Chondrocyte (in vitro differentiated cells): ENCODE results near the gene KATNBL1. TPM values are rescaled to one million over a fixed set of nuclear protein-coding genes. Genes with fewer than 3 reads are reported as not detected.

Experiments used
- DNase-seq: peaks from one replicate; pipeline ENCODE4 v3.0.0; 2021; ENCODE audit warnings: mixed read lengths, low spot score
- H3K27ac Mint-ChIP-seq: one replicate; pipeline ENCODE4 v1.8.0; 2021; ENCODE audit warnings: mild to moderate bottlenecking, moderate library complexity, mixed read lengths; ENCODE audit not compliant: unreplicated experiment
- H3K27me3 Mint-ChIP-seq: 2 replicates; pipeline ENCODE4 v1.8.0; 2021; ENCODE audit warnings: low read depth, mixed read lengths
- H3K36me3 Mint-ChIP-seq: 2 replicates; pipeline ENCODE4 v1.8.0; 2021; ENCODE audit warnings: low read depth, mixed read lengths
- H3K4me1 Mint-ChIP-seq: 2 replicates; pipeline ENCODE4 v1.8.0; 2021; ENCODE audit warnings: low read depth, mild to moderate bottlenecking, mixed read lengths
- H3K4me3 Mint-ChIP-seq: one replicate; pipeline ENCODE4 v1.8.0; 2021; ENCODE audit warnings: mild to moderate bottlenecking, moderate library complexity, mixed read lengths; ENCODE audit not compliant: unreplicated experiment
- H3K9me3 Mint-ChIP-seq: 2 replicates; pipeline ENCODE4 v1.8.0; 2021; ENCODE audit warnings: low read depth, mixed read lengths
- total RNA-seq: library from RNA; stranded (reverse); gene quantifications from 3 replicates; pipeline ENCODE4 v1.2.1, GENCODE V29; 2021
- TF ChIP-seq, protein P1 (sequence below): fragments of 200-600 bp; sonication (generic); IDR thresholded peaks from 2 replicates; pipeline ENCODE4 v1.5.0; 2021; ENCODE audit warnings: antibody characterized with exemption, mild to moderate bottlenecking, moderate library complexity

The KATNBL1 gene
- total RNA-seq, 1 donor from 2014 or later = 42.0 TPM

DNA sequence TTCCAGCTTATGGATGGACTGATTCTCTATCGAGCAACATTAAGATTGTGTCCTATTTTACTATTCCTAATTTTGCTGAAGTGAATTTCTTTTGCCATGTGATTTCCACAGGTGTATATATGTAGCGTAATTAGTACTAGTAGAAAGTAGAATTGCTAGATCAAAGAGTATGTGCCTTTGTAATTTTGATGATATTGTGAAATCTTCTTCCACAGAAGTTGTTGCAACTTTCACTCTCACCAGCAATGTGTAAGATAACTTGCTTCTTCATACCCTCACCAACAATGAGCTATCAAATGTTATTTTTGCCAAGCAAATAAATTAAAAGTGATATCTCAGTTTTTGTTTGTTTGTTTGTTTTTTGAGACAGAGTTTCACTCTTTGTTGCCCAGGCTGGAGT, 102.6 kb downstream of the KATNBL1 start:
- no peak for DNase-seq
- Mint-ChIP-seq H3K27me3 (no peaks in the 10 kb centered on the region), H3K4me3 (no peak overlapping the region), H3K27ac (no peak overlapping the region), H3K36me3 (no peaks in the 10 kb centered on the region), H3K4me1 (peaks cover 5% of the 10 kb centered on the region), H3K9me3 (peaks cover 2% of the 10 kb centered on the region)
- TF ChIP-seq, protein P1, sequence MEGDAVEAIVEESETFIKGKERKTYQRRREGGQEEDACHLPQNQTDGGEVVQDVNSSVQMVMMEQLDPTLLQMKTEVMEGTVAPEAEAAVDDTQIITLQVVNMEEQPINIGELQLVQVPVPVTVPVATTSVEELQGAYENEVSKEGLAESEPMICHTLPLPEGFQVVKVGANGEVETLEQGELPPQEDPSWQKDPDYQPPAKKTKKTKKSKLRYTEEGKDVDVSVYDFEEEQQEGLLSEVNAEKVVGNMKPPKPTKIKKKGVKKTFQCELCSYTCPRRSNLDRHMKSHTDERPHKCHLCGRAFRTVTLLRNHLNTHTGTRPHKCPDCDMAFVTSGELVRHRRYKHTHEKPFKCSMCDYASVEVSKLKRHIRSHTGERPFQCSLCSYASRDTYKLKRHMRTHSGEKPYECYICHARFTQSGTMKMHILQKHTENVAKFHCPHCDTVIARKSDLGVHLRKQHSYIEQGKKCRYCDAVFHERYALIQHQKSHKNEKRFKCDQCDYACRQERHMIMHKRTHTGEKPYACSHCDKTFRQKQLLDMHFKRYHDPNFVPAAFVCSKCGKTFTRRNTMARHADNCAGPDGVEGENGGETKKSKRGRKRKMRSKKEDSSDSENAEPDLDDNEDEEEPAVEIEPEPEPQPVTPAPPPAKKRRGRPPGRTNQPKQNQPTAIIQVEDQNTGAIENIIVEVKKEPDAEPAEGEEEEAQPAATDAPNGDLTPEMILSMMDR = no peak

DNA sequence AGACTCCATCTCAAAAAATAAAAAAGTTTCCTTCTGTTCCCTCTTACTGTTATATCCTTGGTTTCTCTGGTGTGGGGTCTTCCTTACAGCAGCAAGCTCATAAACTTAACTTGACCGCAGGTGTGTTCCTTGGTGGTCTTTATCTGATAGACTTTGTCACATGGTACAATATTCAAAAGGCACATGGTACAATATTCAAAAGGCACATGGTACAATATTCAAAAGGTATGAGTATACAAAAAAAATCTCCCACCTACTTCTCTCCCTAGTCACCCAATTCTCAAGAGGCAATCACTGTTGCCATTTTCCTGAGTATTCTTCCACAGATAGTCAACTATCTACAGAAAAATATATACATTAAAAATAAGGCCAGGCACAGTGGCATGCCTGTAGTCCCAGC, 103.5 kb downstream of the KATNBL1 start:
- no peaks in the 10 kb centered on the region for H3K36me3 Mint-ChIP-seq
- H3K4me1 Mint-ChIP-seq = peaks cover 10% of the 10 kb centered on the region
- no peak for DNase-seq
- H3K27me3 Mint-ChIP-seq = no peaks in the 10 kb centered on the region
- TF ChIP-seq, protein P1 = no peak
- H3K27ac Mint-ChIP-seq = no peak overlapping the region
- H3K4me3 Mint-ChIP-seq = no peak overlapping the region
- peaks cover 2% of the 10 kb centered on the region for H3K9me3 Mint-ChIP-seq

DNA sequence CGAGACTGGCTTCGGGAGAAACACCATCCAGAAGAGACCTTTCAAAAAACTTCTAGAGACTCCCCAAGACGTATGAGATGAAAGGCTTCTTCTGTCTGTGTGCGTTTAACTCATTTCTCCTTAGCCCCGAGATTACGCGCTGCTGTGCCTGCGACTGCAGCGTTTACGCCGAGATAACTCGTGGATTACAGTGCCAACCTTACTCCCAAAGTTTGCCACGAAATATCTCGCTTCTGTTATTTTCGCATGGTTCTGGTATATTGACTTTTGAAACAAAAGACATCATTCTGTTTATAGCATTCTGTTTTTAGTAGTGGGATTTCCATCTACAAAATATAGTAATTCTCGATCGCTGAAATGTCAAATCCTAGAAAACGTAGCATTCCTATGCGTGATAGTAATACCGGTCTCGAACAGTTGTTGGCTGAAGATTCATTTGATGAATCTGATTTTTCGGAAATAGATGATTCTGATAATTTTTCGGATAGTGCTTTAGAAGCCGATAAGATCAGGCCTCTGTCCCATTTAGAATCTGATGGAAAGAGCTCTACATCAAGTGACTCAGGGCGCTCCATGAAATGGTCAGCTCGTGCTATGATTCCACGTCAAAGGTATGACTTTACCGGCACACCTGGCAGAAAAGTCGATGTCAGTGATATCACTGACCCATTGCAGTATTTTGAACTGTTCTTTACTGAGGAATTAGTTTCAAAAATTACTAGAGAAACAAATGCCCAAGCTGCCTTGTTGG, 107.5 kb downstream of the KATNBL1 start:
- Mint-ChIP-seq H3K27me3 (no peaks in the 10 kb centered on the region), H3K27ac (peak overlapping the region; percentile 98), H3K36me3 (no peaks in the 10 kb centered on the region), H3K9me3 (peaks cover 2% of the 10 kb centered on the region), H3K4me1 (peaks cover 29% of the 10 kb centered on the region), H3K4me3 (peak overlapping the region; percentile 100)
- DNase-seq = no peak
- TF ChIP-seq, protein P1 = no peak

- Mint-ChIP-seq H3K27ac (peak within 1 kb of the TSS; percentile 98), H3K36me3 (no peaks in the 10 kb centered on the region), H3K9me3 (peaks cover 2% of the 10 kb centered on the region), H3K27me3 (no peaks in the 10 kb centered on the region), H3K4me3 (peak within 1 kb of the TSS; percentile 100), H3K4me1 (peaks cover 29% of the 10 kb centered on the region)
- TF ChIP-seq, protein P1 = no peak
- DNase-seq = peak; percentile 99
Measured at GRCh38 chr15:34101366-34102174, 108.3 kb downstream of the KATNBL1 start, which contains the start of the genes EMC7 and PGBD4. TSS of gene EMC7 (minus strand) at chr15:34101862. CDS start at chr15:34101839, 23 bp downstream. TSS of gene PGBD4 (plus strand) at chr15:34102083. CDS start at chr15:34102532, 449 bp downstream.

DNA sequence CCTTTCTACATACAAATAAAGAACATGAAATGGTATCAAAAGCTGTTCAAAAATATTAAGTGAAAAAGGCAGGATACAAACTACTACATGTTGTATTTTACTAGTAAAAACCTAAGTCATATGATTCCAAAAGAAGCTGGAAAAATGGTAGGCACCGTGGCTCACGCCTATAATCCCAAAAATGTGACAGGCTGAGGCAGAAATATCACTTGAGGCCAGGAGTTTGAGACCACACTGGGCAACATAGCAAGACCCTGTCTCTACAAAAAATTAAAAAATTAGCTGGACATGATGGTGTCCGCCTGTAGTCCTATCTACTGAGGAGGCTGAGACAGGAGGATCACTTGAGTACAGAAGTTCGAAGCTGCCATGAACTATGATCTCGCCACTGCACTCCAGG, 110.0 kb downstream of the KATNBL1 start:
- no peak for DNase-seq
- H3K27ac Mint-ChIP-seq = no peak overlapping the region
- peaks cover 3% of the 10 kb centered on the region for H3K36me3 Mint-ChIP-seq
- H3K4me1 Mint-ChIP-seq = peaks cover 29% of the 10 kb centered on the region
- peak overlapping the region; percentile 6 for H3K4me3 Mint-ChIP-seq
- no peaks in the 10 kb centered on the region for H3K27me3 Mint-ChIP-seq
- TF ChIP-seq, protein P1 = no peak
- H3K9me3 Mint-ChIP-seq = peaks cover 2% of the 10 kb centered on the region
